Measurements from ENCODE around the gene TBC1D32.
"Not testable (repeated sequence)": the region's sequence is repeated elsewhere in the genome, so short reads cannot be mapped to it uniquely, and the experiment has no call there.

Gene TBC1D32

GRCh38 chr6:121310495-121310894, 23.8 kb downstream of the TBC1D32 start:
- H3K4me3 ChIP-seq (replicated peaks; ENCODE audit: insufficient read depth, low read length) = no peak overlapping the region
- H3K27me3 ChIP-seq (ENCODE audit: insufficient read depth, poor library complexity, severe bottlenecking) = no peaks in the 10 kb centered on the region
- TF ChIP-seq GABPA (IDR thresholded peaks at IDR 0.05; ENCODE audit: low read depth) (no peak), SPI1 (IDR thresholded peaks at IDR 0.05; ENCODE audit: borderline replicate concordance, low read depth) (no peak), POLR2AphosphoS5 (IDR thresholded peaks at IDR 0.05; ENCODE audit: low read depth) (no peak)
- no peak for DNase-seq (ENCODE audit: low read depth in 1 of 2, low spot score in 1 of 2)
- no peak overlapping the region for H3K27ac ChIP-seq (replicated peaks)

DNA sequence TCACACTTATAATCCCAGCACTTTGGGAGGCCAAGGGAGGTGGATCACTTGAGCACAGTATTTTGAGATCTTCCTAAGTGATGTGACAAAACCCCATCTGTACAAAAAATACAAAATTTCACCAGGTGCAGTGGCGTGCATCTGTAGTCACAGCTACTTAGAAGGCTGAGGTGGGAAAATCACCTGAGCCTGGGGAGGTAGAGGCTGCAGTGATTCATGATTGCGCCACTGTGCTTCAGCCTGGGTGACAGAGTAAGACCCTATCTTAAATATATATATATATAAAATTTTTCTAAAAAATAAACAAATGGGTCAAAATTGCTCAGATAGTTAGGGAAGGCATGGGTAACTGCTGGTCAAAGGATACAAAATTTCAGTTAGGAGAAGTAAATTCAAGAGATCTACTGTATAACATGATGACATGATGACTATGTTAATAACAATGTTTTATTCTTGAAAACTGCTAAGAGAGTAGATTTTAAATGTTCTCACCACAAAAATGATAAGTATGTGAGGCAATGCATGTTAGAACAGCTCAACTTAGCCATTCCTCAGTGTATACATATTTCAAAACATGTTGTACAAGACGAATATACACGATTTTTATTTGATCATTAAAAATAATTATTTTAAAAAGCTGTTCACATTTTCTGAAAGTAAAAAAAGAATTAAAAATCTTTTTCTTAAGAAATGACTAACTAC, 24.4 kb downstream of the TBC1D32 start:
- no peak for DNase-seq (ENCODE audit: low read depth in 1 of 2, low spot score in 1 of 2)
- no peak overlapping the region for H3K27ac ChIP-seq (replicated peaks)
- H3K4me3 ChIP-seq (replicated peaks; ENCODE audit: insufficient read depth, low read length) = no peak overlapping the region
- no peaks in the 10 kb centered on the region for H3K27me3 ChIP-seq (ENCODE audit: insufficient read depth, poor library complexity, severe bottlenecking)
- TF ChIP-seq POLR2AphosphoS5 (IDR thresholded peaks at IDR 0.05; ENCODE audit: low read depth) = no peak
- TF ChIP-seq SPI1 (IDR thresholded peaks at IDR 0.05; ENCODE audit: borderline replicate concordance, low read depth) = no peak
- TF ChIP-seq, protein P1, sequence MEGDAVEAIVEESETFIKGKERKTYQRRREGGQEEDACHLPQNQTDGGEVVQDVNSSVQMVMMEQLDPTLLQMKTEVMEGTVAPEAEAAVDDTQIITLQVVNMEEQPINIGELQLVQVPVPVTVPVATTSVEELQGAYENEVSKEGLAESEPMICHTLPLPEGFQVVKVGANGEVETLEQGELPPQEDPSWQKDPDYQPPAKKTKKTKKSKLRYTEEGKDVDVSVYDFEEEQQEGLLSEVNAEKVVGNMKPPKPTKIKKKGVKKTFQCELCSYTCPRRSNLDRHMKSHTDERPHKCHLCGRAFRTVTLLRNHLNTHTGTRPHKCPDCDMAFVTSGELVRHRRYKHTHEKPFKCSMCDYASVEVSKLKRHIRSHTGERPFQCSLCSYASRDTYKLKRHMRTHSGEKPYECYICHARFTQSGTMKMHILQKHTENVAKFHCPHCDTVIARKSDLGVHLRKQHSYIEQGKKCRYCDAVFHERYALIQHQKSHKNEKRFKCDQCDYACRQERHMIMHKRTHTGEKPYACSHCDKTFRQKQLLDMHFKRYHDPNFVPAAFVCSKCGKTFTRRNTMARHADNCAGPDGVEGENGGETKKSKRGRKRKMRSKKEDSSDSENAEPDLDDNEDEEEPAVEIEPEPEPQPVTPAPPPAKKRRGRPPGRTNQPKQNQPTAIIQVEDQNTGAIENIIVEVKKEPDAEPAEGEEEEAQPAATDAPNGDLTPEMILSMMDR (IDR thresholded peaks at IDR 0.05; ENCODE audit: insufficient read depth, low read length) = no peak
- no peak for TF ChIP-seq GABPA (IDR thresholded peaks at IDR 0.05; ENCODE audit: low read depth)
- TF ChIP-seq, protein P2, sequence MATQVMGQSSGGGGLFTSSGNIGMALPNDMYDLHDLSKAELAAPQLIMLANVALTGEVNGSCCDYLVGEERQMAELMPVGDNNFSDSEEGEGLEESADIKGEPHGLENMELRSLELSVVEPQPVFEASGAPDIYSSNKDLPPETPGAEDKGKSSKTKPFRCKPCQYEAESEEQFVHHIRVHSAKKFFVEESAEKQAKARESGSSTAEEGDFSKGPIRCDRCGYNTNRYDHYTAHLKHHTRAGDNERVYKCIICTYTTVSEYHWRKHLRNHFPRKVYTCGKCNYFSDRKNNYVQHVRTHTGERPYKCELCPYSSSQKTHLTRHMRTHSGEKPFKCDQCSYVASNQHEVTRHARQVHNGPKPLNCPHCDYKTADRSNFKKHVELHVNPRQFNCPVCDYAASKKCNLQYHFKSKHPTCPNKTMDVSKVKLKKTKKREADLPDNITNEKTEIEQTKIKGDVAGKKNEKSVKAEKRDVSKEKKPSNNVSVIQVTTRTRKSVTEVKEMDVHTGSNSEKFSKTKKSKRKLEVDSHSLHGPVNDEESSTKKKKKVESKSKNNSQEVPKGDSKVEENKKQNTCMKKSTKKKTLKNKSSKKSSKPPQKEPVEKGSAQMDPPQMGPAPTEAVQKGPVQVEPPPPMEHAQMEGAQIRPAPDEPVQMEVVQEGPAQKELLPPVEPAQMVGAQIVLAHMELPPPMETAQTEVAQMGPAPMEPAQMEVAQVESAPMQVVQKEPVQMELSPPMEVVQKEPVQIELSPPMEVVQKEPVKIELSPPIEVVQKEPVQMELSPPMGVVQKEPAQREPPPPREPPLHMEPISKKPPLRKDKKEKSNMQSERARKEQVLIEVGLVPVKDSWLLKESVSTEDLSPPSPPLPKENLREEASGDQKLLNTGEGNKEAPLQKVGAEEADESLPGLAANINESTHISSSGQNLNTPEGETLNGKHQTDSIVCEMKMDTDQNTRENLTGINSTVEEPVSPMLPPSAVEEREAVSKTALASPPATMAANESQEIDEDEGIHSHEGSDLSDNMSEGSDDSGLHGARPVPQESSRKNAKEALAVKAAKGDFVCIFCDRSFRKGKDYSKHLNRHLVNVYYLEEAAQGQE (IDR thresholded peaks at IDR 0.05; ENCODE audit: insufficient replicate concordance, low read depth) = no peak

GRCh38 chr6:121305957-121306607, 28.2 kb downstream of the TBC1D32 start:
- Histone ChIP-seq H3K4me3 (replicated peaks; ENCODE audit: insufficient read depth, low read length) (no peak overlapping the region), H3K27ac (replicated peaks) (no peak overlapping the region), H3K27me3 (ENCODE audit: insufficient read depth, poor library complexity, severe bottlenecking) (no peaks in the 10 kb centered on the region)
- TF ChIP-seq GABPA (IDR thresholded peaks at IDR 0.05; ENCODE audit: low read depth) = no peak
- TF ChIP-seq, protein P1 (IDR thresholded peaks at IDR 0.05; ENCODE audit: insufficient read depth, low read length) = peak; percentile 37
- TF ChIP-seq, protein P2 (IDR thresholded peaks at IDR 0.05; ENCODE audit: insufficient replicate concordance, low read depth) = no peak
- peak; percentile 6 to 12 for DNase-seq (ENCODE audit: low read depth in 1 of 2, low spot score in 1 of 2)

DNA sequence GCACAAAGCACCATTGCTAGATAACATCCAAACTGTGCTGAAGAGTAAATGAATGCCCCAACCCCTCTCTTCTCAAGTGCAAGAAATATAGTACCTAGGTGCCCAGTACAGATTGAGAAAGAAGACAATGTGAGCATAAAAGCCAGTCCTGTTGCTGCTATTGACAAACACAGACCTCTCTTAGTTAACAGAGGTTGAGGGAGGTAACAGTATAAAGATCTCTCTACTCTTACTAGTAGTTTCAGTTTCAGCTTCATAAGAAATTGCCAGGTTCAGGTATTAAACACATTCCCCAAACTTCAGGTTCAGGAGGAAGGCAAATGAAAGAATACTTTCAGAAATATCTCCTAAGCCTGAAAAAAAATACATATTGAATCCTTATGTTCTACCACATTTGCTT, 31.4 kb downstream of the TBC1D32 start:
- Histone ChIP-seq H3K27me3 (ENCODE audit: insufficient read depth, poor library complexity, severe bottlenecking) (no peaks in the 10 kb centered on the region), H3K27ac (replicated peaks) (no peak overlapping the region), H3K4me3 (replicated peaks; ENCODE audit: insufficient read depth, low read length) (no peak overlapping the region)
- no peak for DNase-seq (ENCODE audit: low read depth in 1 of 2, low spot score in 1 of 2)
- TF ChIP-seq, protein P1 (IDR thresholded peaks at IDR 0.05; ENCODE audit: insufficient read depth, low read length) = no peak
- TF ChIP-seq GABPA (IDR thresholded peaks at IDR 0.05; ENCODE audit: low read depth) = no peak
- TF ChIP-seq POLR2AphosphoS5 (IDR thresholded peaks at IDR 0.05; ENCODE audit: low read depth) = no peak

GRCh38 chr6:121301156-121301555, 33.1 kb downstream of the TBC1D32 start:
- DNase-seq (ENCODE audit: low read depth in 1 of 2, low spot score in 1 of 2); H3K27ac ChIP-seq (replicated peaks); H3K4me3 ChIP-seq (replicated peaks; ENCODE audit: insufficient read depth, low read length); H3K27me3 ChIP-seq (ENCODE audit: insufficient read depth, poor library complexity, severe bottlenecking): not testable (repeated sequence)
